NCI-H2196 treated with DMSO at 0.1 percent for 48 hours (cell line): ENCODE measurements around the gene MAP4K5.
"Not testable (repeated sequence)": the region's sequence is repeated elsewhere in the genome, so short reads cannot be mapped to it uniquely, and the experiment has no call there.

Experiments
- DNase-seq: peaks from one replicate; lab custom pipeline; 2025; ENCODE audit not compliant: unreplicated experiment; lab: John Stamatoyannopoulos, UW

The MAP4K5 gene

GRCh38 chr14:50533241-50533705, 904 bp upstream of the MAP4K5 start:
- no peak for DNase-seq

- DNase-seq: no peak
Measured at GRCh38 chr14:50531595-50532501, 521 bp downstream of the MAP4K5 start.

GRCh38 chr14:50530794-50531365, 1.5 kb downstream of the MAP4K5 start:
- DNase-seq: no peak

GRCh38 chr14:50530358-50530757, 2.0 kb downstream of the MAP4K5 start:
- DNase-seq: no peak

- no peak for DNase-seq
Measured at GRCh38 chr14:50529288-50530179, 2.8 kb downstream of the MAP4K5 start.

- no peak for DNase-seq
Measured at GRCh38 chr14:50528000-50528399, 4.4 kb downstream of the MAP4K5 start.

- no peak for DNase-seq
Measured at GRCh38 chr14:50524731-50525515, 7.4 kb downstream of the MAP4K5 start.

GRCh38 chr14:50524060-50524459, 8.3 kb downstream of the MAP4K5 start:
- DNase-seq: no peak

GRCh38 chr14:50523271-50524041, 8.9 kb downstream of the MAP4K5 start:
- DNase-seq: no peak

- no peak for DNase-seq
Measured at GRCh38 chr14:50521912-50522341, 10.4 kb downstream of the MAP4K5 start.

GRCh38 chr14:50520947-50521815, 11.2 kb downstream of the MAP4K5 start:
- no peak for DNase-seq

- no peak for DNase-seq
Measured at GRCh38 chr14:50516091-50516490, 16.3 kb downstream of the MAP4K5 start.

GRCh38 chr14:50512463-50512862, 19.9 kb downstream of the MAP4K5 start:
- DNase-seq: no peak

GRCh38 chr14:50510157-50510556, 22.2 kb downstream of the MAP4K5 start:
- DNase-seq: no peak

- DNase-seq: not testable (repeated sequence)
Measured at GRCh38 chr14:50507078-50507477, 25.3 kb downstream of the MAP4K5 start.

- no peak for DNase-seq
Measured at GRCh38 chr14:50501642-50502041, 30.7 kb downstream of the MAP4K5 start.

GRCh38 chr14:50497351-50497750, 35.0 kb downstream of the MAP4K5 start:
- no peak for DNase-seq

GRCh38 chr14:50489851-50490250, 42.5 kb downstream of the MAP4K5 start:
- DNase-seq: no peak

GRCh38 chr14:50488521-50488920, 43.8 kb downstream of the MAP4K5 start:
- no peak for DNase-seq
